Measurements from ENCODE around the gene FRMD4B. TPM values are rescaled to one million over a fixed set of nuclear protein-coding genes. Genes with fewer than 3 reads are reported as not detected.

The FRMD4B gene
- total RNA-seq, 1 donor from 2014 or later = 31.3 TPM

- no peak for DNase-seq (ENCODE audit: low read depth)
- Histone ChIP-seq H3K4me3 (ENCODE audit: low read depth, low read length) (no peak overlapping the region), H3K36me3 (ENCODE audit: control insufficient read depth, insufficient read depth, low read length) (no peaks in the 10 kb centered on the region), H3K27me3 (ENCODE audit: control insufficient read depth, insufficient read depth, low read length) (no peaks in the 10 kb centered on the region)
- TF ChIP-seq, protein P1, sequence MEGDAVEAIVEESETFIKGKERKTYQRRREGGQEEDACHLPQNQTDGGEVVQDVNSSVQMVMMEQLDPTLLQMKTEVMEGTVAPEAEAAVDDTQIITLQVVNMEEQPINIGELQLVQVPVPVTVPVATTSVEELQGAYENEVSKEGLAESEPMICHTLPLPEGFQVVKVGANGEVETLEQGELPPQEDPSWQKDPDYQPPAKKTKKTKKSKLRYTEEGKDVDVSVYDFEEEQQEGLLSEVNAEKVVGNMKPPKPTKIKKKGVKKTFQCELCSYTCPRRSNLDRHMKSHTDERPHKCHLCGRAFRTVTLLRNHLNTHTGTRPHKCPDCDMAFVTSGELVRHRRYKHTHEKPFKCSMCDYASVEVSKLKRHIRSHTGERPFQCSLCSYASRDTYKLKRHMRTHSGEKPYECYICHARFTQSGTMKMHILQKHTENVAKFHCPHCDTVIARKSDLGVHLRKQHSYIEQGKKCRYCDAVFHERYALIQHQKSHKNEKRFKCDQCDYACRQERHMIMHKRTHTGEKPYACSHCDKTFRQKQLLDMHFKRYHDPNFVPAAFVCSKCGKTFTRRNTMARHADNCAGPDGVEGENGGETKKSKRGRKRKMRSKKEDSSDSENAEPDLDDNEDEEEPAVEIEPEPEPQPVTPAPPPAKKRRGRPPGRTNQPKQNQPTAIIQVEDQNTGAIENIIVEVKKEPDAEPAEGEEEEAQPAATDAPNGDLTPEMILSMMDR (IDR thresholded peaks at IDR 0.05; ENCODE audit: insufficient read depth, low read length, severe bottlenecking) = no peak
- FAIRE-seq = no peak
Observed at GRCh38 chr3:69126216-69126615, 259.7 kb downstream of the FRMD4B start.

DNA sequence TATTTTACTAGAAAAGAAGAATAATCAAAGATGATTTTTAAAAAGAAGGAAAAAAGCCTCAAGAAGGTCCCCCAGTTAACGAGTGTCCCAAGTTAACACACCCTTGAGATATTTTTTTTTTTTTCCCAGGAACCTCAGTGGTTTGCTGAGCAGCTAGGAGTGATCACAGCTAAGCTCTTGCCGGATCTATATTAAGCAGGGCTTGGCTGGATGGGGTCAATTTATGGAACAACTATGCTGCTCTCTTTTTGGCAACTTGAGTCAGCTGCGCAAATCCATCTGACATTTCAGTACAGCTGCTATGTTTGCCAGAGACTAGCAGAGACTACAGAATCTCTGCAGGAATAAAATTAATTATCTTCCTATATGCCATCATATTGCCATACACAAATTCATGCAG lies 263.5 kb downstream of the FRMD4B start, which contains the start of gene LMOD3:
Gene LMOD3 (minus strand): TSS at position 193 of the 400 bp plus-strand sequence. CDS start 209 bp downstream, outside the sequence.
- FAIRE-seq = no peak
- no peaks in the 10 kb centered on the region for H3K36me3 ChIP-seq (ENCODE audit: control insufficient read depth, insufficient read depth, low read length)
- H3K4me3 ChIP-seq (ENCODE audit: low read depth, low read length) = no peak within 1 kb of the TSS
- H3K27me3 ChIP-seq (ENCODE audit: control insufficient read depth, insufficient read depth, low read length) = no peaks in the 10 kb centered on the region
- TF ChIP-seq, protein P1 (IDR thresholded peaks at IDR 0.05; ENCODE audit: insufficient read depth, low read length, severe bottlenecking) = no peak
- no peak for DNase-seq (ENCODE audit: low read depth)

DNA sequence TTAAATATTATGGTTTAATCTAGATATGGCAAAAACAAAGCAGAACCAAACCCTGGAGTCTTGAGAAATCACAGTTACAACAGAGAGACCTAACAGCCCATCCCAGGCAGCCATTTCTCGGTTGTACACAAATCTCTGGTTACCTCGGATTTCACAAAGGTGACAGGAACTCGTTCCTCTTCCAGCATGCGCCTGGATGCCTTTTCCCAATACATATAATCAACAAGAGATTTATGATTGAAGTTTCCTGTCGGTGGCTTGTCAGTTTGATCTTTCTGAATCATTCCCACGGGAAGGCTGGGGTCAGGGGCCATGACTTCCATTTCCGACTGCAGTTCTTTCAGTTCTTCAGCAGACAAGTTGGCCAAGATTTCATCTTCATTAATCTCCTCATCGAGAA lies 263.9 kb downstream of the FRMD4B start:
- TF ChIP-seq, protein P1 (IDR thresholded peaks at IDR 0.05; ENCODE audit: insufficient read depth, low read length, severe bottlenecking) = no peak
- Histone ChIP-seq H3K36me3 (ENCODE audit: control insufficient read depth, insufficient read depth, low read length) (no peaks in the 10 kb centered on the region), H3K27me3 (ENCODE audit: control insufficient read depth, insufficient read depth, low read length) (no peaks in the 10 kb centered on the region), H3K4me3 (ENCODE audit: low read depth, low read length) (no peak overlapping the region)
- FAIRE-seq (no peak), DNase-seq (ENCODE audit: low read depth) (no peak)

- DNase-seq (ENCODE audit: low read depth) = no peak
- FAIRE-seq = no peak
- H3K4me3 ChIP-seq (ENCODE audit: low read depth, low read length) = no peak overlapping the region
- H3K36me3 ChIP-seq (ENCODE audit: control insufficient read depth, insufficient read depth, low read length) = no peaks in the 10 kb centered on the region
- H3K27me3 ChIP-seq (ENCODE audit: control insufficient read depth, insufficient read depth, low read length) = no peaks in the 10 kb centered on the region
- TF ChIP-seq, protein P1 (IDR thresholded peaks at IDR 0.05; ENCODE audit: insufficient read depth, low read length, severe bottlenecking) = no peak
Observed at GRCh38 chr3:69121513-69121912, 264.4 kb downstream of the FRMD4B start.

DNA sequence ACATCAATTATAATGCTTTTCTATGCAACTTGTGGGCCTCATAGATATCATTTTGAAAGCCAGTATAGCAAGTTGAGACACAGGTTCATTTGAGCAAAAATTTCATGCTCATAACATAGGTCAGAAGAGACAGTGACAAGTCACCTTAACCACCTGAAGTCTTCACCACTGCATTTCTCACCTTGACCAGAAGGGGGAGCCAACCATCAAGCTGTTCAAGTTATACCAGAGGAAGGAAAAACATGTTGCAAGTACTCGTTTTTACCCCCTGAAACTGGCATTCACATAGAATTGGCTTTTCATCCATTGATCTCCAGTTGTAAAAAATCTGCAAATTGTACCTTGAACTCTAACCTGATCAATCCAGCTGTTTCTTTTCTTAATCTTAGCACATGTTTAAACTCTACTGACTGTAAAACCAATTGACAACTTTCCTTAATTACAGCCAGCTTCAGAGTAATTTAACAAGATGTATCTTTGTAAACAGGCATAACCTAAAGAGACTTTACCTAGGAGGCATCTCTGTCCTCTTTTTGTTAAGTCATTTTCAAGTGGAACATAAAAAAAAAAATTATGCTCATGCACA lies 264.9 kb downstream of the FRMD4B start:
- DNase-seq (ENCODE audit: low read depth) (peak; percentile 85), FAIRE-seq (no peak)
- Histone ChIP-seq H3K4me3 (ENCODE audit: low read depth, low read length) (no peak overlapping the region), H3K27me3 (ENCODE audit: control insufficient read depth, insufficient read depth, low read length) (no peaks in the 10 kb centered on the region), H3K36me3 (ENCODE audit: control insufficient read depth, insufficient read depth, low read length) (no peaks in the 10 kb centered on the region)
- TF ChIP-seq, protein P1 (IDR thresholded peaks at IDR 0.05; ENCODE audit: insufficient read depth, low read length, severe bottlenecking) = peak; percentile 86

All from bronchial epithelial cell (primary cell).